Measurements from ENCODE around the gene DNAH6.
"Not testable (repeated sequence)": the region's sequence is repeated elsewhere in the genome, so short reads cannot be mapped to it uniquely, and the experiment has no call there.

Gene DNAH6

GRCh38 chr2:84862006-84862405 is 345.7 kb downstream of the DNAH6 start:
- no peak overlapping the region for H3K9ac ChIP-seq
- H3K36me3 ChIP-seq (ENCODE audit: control insufficient read depth, insufficient read depth, low read length), result no peaks in the 10 kb centered on the region
- H3K27ac ChIP-seq, result no peak overlapping the region
- H3K4me3 ChIP-seq (ENCODE audit: low read depth, low read length), result no peak overlapping the region
- H3K4me2 ChIP-seq (ENCODE audit: low read length), result no peak overlapping the region
- H3K27me3 ChIP-seq (ENCODE audit: control insufficient read depth, insufficient read depth, low read length), result no peaks in the 10 kb centered on the region
- H2AFZ ChIP-seq, result no peak overlapping the region
- TF ChIP-seq CTCF (IDR thresholded peaks at IDR 0.05), result no peak
- no peaks in the 10 kb centered on the region for H3K79me2 ChIP-seq
- no peaks in the 10 kb centered on the region for H3K4me1 ChIP-seq
- H3K9me3 ChIP-seq (ENCODE audit: control insufficient read depth, low read length), result no peaks in the 10 kb centered on the region

- H3K4me2 ChIP-seq (ENCODE audit: low read length), result no peak overlapping the region
- H3K27me3 ChIP-seq (ENCODE audit: control insufficient read depth, insufficient read depth, low read length), result no peaks in the 10 kb centered on the region
- no peaks in the 10 kb centered on the region for H3K79me2 ChIP-seq
- H3K36me3 ChIP-seq (ENCODE audit: control insufficient read depth, insufficient read depth, low read length), result no peaks in the 10 kb centered on the region
- H3K4me3 ChIP-seq (ENCODE audit: low read depth, low read length), result no peak overlapping the region
- H2AFZ ChIP-seq, result no peak overlapping the region
- H3K4me1 ChIP-seq, result no peaks in the 10 kb centered on the region
- TF ChIP-seq CTCF (IDR thresholded peaks at IDR 0.05), result no peak
- no peaks in the 10 kb centered on the region for H3K9me3 ChIP-seq (ENCODE audit: control insufficient read depth, low read length)
- H3K9ac ChIP-seq, result no peak overlapping the region
- no peak overlapping the region for H3K27ac ChIP-seq
Measured at GRCh38 chr2:84865181-84865783, 349.0 kb downstream of the DNAH6 start.

GRCh38 chr2:84866122-84866521 is 349.8 kb downstream of the DNAH6 start:
- H3K4me1 ChIP-seq, result no peaks in the 10 kb centered on the region
- H2AFZ ChIP-seq, result no peak overlapping the region
- H3K9me3 ChIP-seq (ENCODE audit: control insufficient read depth, low read length), result no peaks in the 10 kb centered on the region
- H3K27ac ChIP-seq, result no peak overlapping the region
- H3K4me2 ChIP-seq (ENCODE audit: low read length), result no peak overlapping the region
- no peaks in the 10 kb centered on the region for H3K27me3 ChIP-seq (ENCODE audit: control insufficient read depth, insufficient read depth, low read length)
- TF ChIP-seq CTCF (IDR thresholded peaks at IDR 0.05), result no peak
- H3K9ac ChIP-seq, result no peak overlapping the region
- no peak overlapping the region for H3K4me3 ChIP-seq (ENCODE audit: low read depth, low read length)
- H3K36me3 ChIP-seq (ENCODE audit: control insufficient read depth, insufficient read depth, low read length), result no peaks in the 10 kb centered on the region
- H3K79me2 ChIP-seq, result no peaks in the 10 kb centered on the region

- H3K9ac ChIP-seq; H3K9me3 ChIP-seq (ENCODE audit: control insufficient read depth, low read length); H3K4me2 ChIP-seq (ENCODE audit: low read length); H3K79me2 ChIP-seq; H3K4me1 ChIP-seq; H3K27me3 ChIP-seq (ENCODE audit: control insufficient read depth, insufficient read depth, low read length); H3K4me3 ChIP-seq (ENCODE audit: low read depth, low read length); H3K36me3 ChIP-seq (ENCODE audit: control insufficient read depth, insufficient read depth, low read length); H3K27ac ChIP-seq; H2AFZ ChIP-seq: not testable (repeated sequence)
Measured at GRCh38 chr2:84868327-84868726, 352.0 kb downstream of the DNAH6 start.

Measured in parathyroid adenoma (tissue), 2 donors.